KMS-11 (cell line): Measurements from ENCODE around the gene ZFYVE9.
"Not testable (repeated sequence)": the region's sequence is repeated elsewhere in the genome, so short reads cannot be mapped to it uniquely, and the experiment has no call there.

Experiments
- H2AFZ ChIP-seq: fragments of 200-600 bp; sonication (generic); 2 replicates; pipeline ENCODE4 v1.6.1; 2016; ENCODE audit warnings: antibody characterized with exemption, mixed run types, low read depth
- H3K27ac ChIP-seq: fragments of 200-600 bp; sonication (generic); 2 replicates; pipeline ENCODE4 v1.6.1; 2016; ENCODE audit warnings: mild to moderate bottlenecking, mixed run types
- H3K27me3 ChIP-seq: fragments of 200-600 bp; sonication (generic); 2 replicates; pipeline ENCODE4 v1.6.1; 2017; ENCODE audit warnings: mild to moderate bottlenecking, low read depth, mixed run types, moderate library complexity; ENCODE audit not compliant: insufficient read depth
- H3K36me3 ChIP-seq: fragments of 200-600 bp; sonication (generic); 2 replicates; pipeline ENCODE4 v1.6.1; 2017; ENCODE audit warnings: mild to moderate bottlenecking, mixed run types; ENCODE audit not compliant: insufficient read depth
- H3K4me1 ChIP-seq: fragments of 200-600 bp; sonication (generic); 2 replicates; pipeline ENCODE4 v1.6.1; 2016; ENCODE audit warnings: mild to moderate bottlenecking, low read depth, mixed run types; ENCODE audit not compliant: poor library complexity, severe bottlenecking
- H3K4me2 ChIP-seq: fragments of 200-600 bp; sonication (generic); 2 replicates; pipeline ENCODE4 v1.7.0; 2016; ENCODE audit warnings: mild to moderate bottlenecking, mixed run types
- H3K4me3 ChIP-seq: fragments of 200-600 bp; sonication (generic); IDR thresholded peaks from 2 replicates; pipeline ENCODE4 v1.6.1; 2017; ENCODE audit warnings: low read depth, low read length, mixed read lengths; ENCODE audit not compliant: insufficient read depth
- H3K79me2 ChIP-seq: fragments of 200-600 bp; sonication (generic); 2 replicates; pipeline ENCODE4 v1.6.1; 2016; ENCODE audit warnings: low read depth, mixed run types; ENCODE audit not compliant: insufficient read depth
- H3K9ac ChIP-seq: fragments of 200-600 bp; sonication (generic); 2 replicates; pipeline ENCODE4 v1.6.1; 2016; ENCODE audit warnings: mild to moderate bottlenecking, mixed run types
- H4K20me1 ChIP-seq: fragments of 200-600 bp; sonication (generic); 2 replicates; pipeline ENCODE4 v1.6.1; 2016; ENCODE audit warnings: mild to moderate bottlenecking, mixed run types; ENCODE audit not compliant: insufficient read depth
- CTCF ChIP-seq: fragments of 200-600 bp; sonication (generic); conservative IDR thresholded peaks from 2 replicates; pipeline ENCODE4 v1.6.1; 2017; ENCODE audit warnings: low read depth, mild to moderate bottlenecking, antibody characterized with exemption, low read length, moderate library complexity, mixed read lengths

ZFYVE9 gene

GRCh38 chr1:52168373-52169080, 26.6 kb downstream of the ZFYVE9 start:
- Histone ChIP-seq H2AFZ (no peak overlapping the region), H3K79me2 (no peaks in the 10 kb centered on the region)
- TF ChIP-seq CTCF = no peak

GRCh38 chr1:52171149-52171548, 29.3 kb downstream of the ZFYVE9 start:
- H2AFZ ChIP-seq = not testable (repeated sequence)

More at GRCh38 chr1:52168373-52169080, 26.6 kb downstream of the ZFYVE9 start:
- Histone ChIP-seq H4K20me1 (no peaks in the 10 kb centered on the region), H3K9ac (no peak overlapping the region), H3K27ac (no peak overlapping the region), H3K36me3 (no peaks in the 10 kb centered on the region), H3K4me2 (no peak overlapping the region), H3K4me3 (no peak overlapping the region), H3K4me1 (no peaks in the 10 kb centered on the region), H3K27me3 (no peaks in the 10 kb centered on the region)

GRCh38 chr1:52179073-52179472, 37.2 kb downstream of the ZFYVE9 start:
- Histone ChIP-seq H3K27me3 (no peaks in the 10 kb centered on the region), H3K9ac (no peak overlapping the region), H2AFZ (no peak overlapping the region), H3K27ac (no peak overlapping the region), H3K4me3 (no peak overlapping the region), H3K4me1 (peaks cover 13% of the 10 kb centered on the region), H3K4me2 (no peak overlapping the region), H4K20me1 (no peaks in the 10 kb centered on the region), H3K79me2 (no peaks in the 10 kb centered on the region), H3K36me3 (no peaks in the 10 kb centered on the region)
- TF ChIP-seq CTCF = no peak

More at GRCh38 chr1:52171149-52171548, 29.3 kb downstream of the ZFYVE9 start:
- H3K36me3 ChIP-seq, H3K4me3 ChIP-seq, H3K79me2 ChIP-seq, H3K9ac ChIP-seq, H3K4me2 ChIP-seq, H3K27me3 ChIP-seq, H3K27ac ChIP-seq, H4K20me1 ChIP-seq, H3K4me1 ChIP-seq: not testable (repeated sequence)

- Histone ChIP-seq H3K27ac (no peak overlapping the region), H2AFZ (no peak overlapping the region), H3K4me2 (no peak overlapping the region), H3K27me3 (no peaks in the 10 kb centered on the region), H3K36me3 (no peaks in the 10 kb centered on the region), H3K4me1 (peaks cover 13% of the 10 kb centered on the region), H3K79me2 (no peaks in the 10 kb centered on the region), H3K9ac (no peak overlapping the region), H3K4me3 (no peak overlapping the region), H4K20me1 (no peaks in the 10 kb centered on the region)
- TF ChIP-seq CTCF = no peak
Observed at GRCh38 chr1:52180176-52180575, 38.3 kb downstream of the ZFYVE9 start.

- H3K4me3 ChIP-seq, H2AFZ ChIP-seq, H3K79me2 ChIP-seq, H4K20me1 ChIP-seq, H3K4me2 ChIP-seq, H3K36me3 ChIP-seq, H3K27ac ChIP-seq, H3K9ac ChIP-seq, H3K27me3 ChIP-seq: not testable (repeated sequence)
- peaks cover 13% of the 10 kb centered on the region for H3K4me1 ChIP-seq
Observed at GRCh38 chr1:52181759-52182158, 39.9 kb downstream of the ZFYVE9 start.

- not testable (repeated sequence) for H2AFZ ChIP-seq, H3K27me3 ChIP-seq, H3K27ac ChIP-seq, H4K20me1 ChIP-seq, H3K4me3 ChIP-seq, H3K36me3 ChIP-seq, H3K4me2 ChIP-seq, H3K79me2 ChIP-seq, H3K9ac ChIP-seq
- peaks cover 13% of the 10 kb centered on the region for H3K4me1 ChIP-seq
Observed at GRCh38 chr1:52182328-52182727, 40.4 kb downstream of the ZFYVE9 start.
